Astrocyte (in vitro differentiated cells and primary cell): ENCODE data around the gene NAALADL2. TPM values are rescaled to one million over a fixed set of nuclear protein-coding genes. Genes with fewer than 3 reads are reported as not detected.

Source experiments
- DNase-seq: peaks from one replicate; pipeline ENCODE4 v3.0.0-alpha.2; 2010; ENCODE audit warnings: low read depth
- FAIRE-seq: peaks from 2 replicates; lab custom pipeline; 2011; peaks lifted over from hg19 to GRCh38; lab: Jason Lieb, UNC
- H2AFZ ChIP-seq: 2 replicates; pipeline ENCODE4 v1.6.0; 2012; ENCODE audit warnings: low read depth, low read length, inconsistent platforms
- H3K27ac ChIP-seq: 2 replicates; pipeline ENCODE4 v1.5.1; 2011; ENCODE audit warnings: low read depth, low read length, inconsistent platforms
- H3K27me3 ChIP-seq: 2 replicates; pipeline ENCODE4 v1.6.0; 2011; ENCODE audit warnings: low read length, inconsistent platforms; ENCODE audit not compliant: insufficient read depth
- H3K36me3 ChIP-seq: 2 replicates; pipeline ENCODE4 v1.5.1; 2011; ENCODE audit warnings: low read length, inconsistent platforms; ENCODE audit not compliant: insufficient read depth
- H3K4me1 ChIP-seq: 2 replicates; pipeline ENCODE4 v1.5.1; 2011; ENCODE audit warnings: low read length, inconsistent platforms; ENCODE audit not compliant: insufficient read depth
- H3K4me2 ChIP-seq: 2 replicates; pipeline ENCODE4 v1.6.0; 2012; ENCODE audit warnings: low read length, inconsistent platforms
- H3K4me3 ChIP-seq: 2 replicates; pipeline ENCODE4 v1.5.1; 2011; ENCODE audit warnings: low read depth, mild to moderate bottlenecking, low read length, inconsistent platforms; ENCODE audit not compliant: insufficient read depth
- H3K79me2 ChIP-seq: 2 replicates; pipeline ENCODE4 v1.6.0; 2012; ENCODE audit warnings: mild to moderate bottlenecking, low read length, inconsistent platforms; ENCODE audit not compliant: insufficient read depth
- H3K9ac ChIP-seq: 2 replicates; pipeline ENCODE4 v1.6.0; 2012; ENCODE audit warnings: mild to moderate bottlenecking, low read length, inconsistent platforms
- H3K9me3 ChIP-seq: 2 replicates; pipeline ENCODE4 v1.5.1; 2012; ENCODE audit warnings: low read depth, mild to moderate bottlenecking, low read length, inconsistent platforms; ENCODE audit not compliant: insufficient read depth
- H4K20me1 ChIP-seq: 2 replicates; pipeline ENCODE4 v1.6.0; 2012; ENCODE audit warnings: low read length, inconsistent platforms; ENCODE audit not compliant: insufficient read depth
- H3K27ac Mint-ChIP-seq: one replicate; pipeline ENCODE4 v1.8.0; 2021; ENCODE audit warnings: mild to moderate bottlenecking, mixed read lengths; ENCODE audit not compliant: unreplicated experiment
- H3K27me3 Mint-ChIP-seq: one replicate; pipeline ENCODE4 v1.8.0; 2021; ENCODE audit warnings: low read depth, mixed read lengths; ENCODE audit not compliant: unreplicated experiment
- H3K36me3 Mint-ChIP-seq: one replicate; pipeline ENCODE4 v1.8.0; 2021; ENCODE audit warnings: low read depth, mixed read lengths; ENCODE audit not compliant: unreplicated experiment
- H3K4me1 Mint-ChIP-seq: one replicate; pipeline ENCODE4 v1.8.0; 2021; ENCODE audit warnings: low read depth, mixed read lengths; ENCODE audit not compliant: unreplicated experiment
- H3K4me3 Mint-ChIP-seq: one replicate; pipeline ENCODE4 v1.8.0; 2021; ENCODE audit warnings: mild to moderate bottlenecking, moderate library complexity, mixed read lengths; ENCODE audit not compliant: unreplicated experiment
- H3K9me3 Mint-ChIP-seq: one replicate; pipeline ENCODE4 v1.8.0; 2021; ENCODE audit warnings: mild to moderate bottlenecking, mixed read lengths; ENCODE audit not compliant: unreplicated experiment
- EZH2 ChIP-seq: IDR thresholded peaks from 2 replicates; pipeline ENCODE4 v1.6.1; 2012; ENCODE audit warnings: mild to moderate bottlenecking, low read length, inconsistent platforms; ENCODE audit not compliant: insufficient read depth
- total RNA-seq: library from RNA; stranded (reverse); gene quantifications from 2 replicates; pipeline ENCODE4 v1.2.1, GENCODE V29; 2021
- TF ChIP-seq, protein P1 (sequence below): IDR thresholded peaks from 2 replicates; pipeline ENCODE4 v1.5.1; 2011; ENCODE audit warnings: low read depth, mild to moderate bottlenecking, inconsistent platforms, low read length, moderate library complexity; ENCODE audit not compliant: insufficient read depth

The NAALADL2 gene
- total RNA-seq, 1 donor from 2014 or later: 2.7 TPM

DNA sequence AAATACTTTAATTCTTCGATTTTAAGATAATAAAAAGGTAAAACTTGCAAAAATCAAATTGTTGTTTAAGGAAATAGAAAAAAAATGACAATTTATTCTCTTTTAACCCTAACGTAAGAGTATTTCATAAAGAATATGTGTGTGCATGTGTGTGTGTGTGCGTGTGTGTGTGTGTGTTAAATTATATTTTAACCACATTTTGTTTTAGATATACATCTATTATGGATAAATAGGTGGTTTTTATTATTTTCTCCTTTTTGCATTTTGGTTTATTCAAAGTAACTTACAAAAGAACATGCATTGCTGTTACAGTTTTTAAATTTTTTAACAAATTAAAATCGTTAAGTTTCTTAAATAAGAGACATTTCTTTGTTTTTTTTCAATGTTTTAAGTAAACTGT, 414.4 kb downstream of the NAALADL2 start:
- H3K27me3 Mint-ChIP-seq: no peaks in the 10 kb centered on the region
- DNase-seq (no peak), FAIRE-seq (no peak)
- no peak overlapping the region for H3K9ac ChIP-seq
- no peak overlapping the region for H3K4me3 ChIP-seq
- no peak overlapping the region for H3K4me2 ChIP-seq
- H3K9me3 ChIP-seq: no peaks in the 10 kb centered on the region
- no peaks in the 10 kb centered on the region for H3K79me2 ChIP-seq
- H3K27ac Mint-ChIP-seq: no peak overlapping the region
- no peaks in the 10 kb centered on the region for H3K27me3 ChIP-seq
- H3K36me3 ChIP-seq: no peaks in the 10 kb centered on the region
- no peak overlapping the region for H3K4me3 Mint-ChIP-seq
- no peaks in the 10 kb centered on the region for H3K36me3 Mint-ChIP-seq
- no peak overlapping the region for H2AFZ ChIP-seq
- no peaks in the 10 kb centered on the region for H4K20me1 ChIP-seq
- no peaks in the 10 kb centered on the region for H3K4me1 Mint-ChIP-seq
- H3K27ac ChIP-seq: no peak overlapping the region
- H3K4me1 ChIP-seq: no peaks in the 10 kb centered on the region
- H3K9me3 Mint-ChIP-seq: no peaks in the 10 kb centered on the region
- no peak for TF ChIP-seq EZH2
- TF ChIP-seq, protein P1, sequence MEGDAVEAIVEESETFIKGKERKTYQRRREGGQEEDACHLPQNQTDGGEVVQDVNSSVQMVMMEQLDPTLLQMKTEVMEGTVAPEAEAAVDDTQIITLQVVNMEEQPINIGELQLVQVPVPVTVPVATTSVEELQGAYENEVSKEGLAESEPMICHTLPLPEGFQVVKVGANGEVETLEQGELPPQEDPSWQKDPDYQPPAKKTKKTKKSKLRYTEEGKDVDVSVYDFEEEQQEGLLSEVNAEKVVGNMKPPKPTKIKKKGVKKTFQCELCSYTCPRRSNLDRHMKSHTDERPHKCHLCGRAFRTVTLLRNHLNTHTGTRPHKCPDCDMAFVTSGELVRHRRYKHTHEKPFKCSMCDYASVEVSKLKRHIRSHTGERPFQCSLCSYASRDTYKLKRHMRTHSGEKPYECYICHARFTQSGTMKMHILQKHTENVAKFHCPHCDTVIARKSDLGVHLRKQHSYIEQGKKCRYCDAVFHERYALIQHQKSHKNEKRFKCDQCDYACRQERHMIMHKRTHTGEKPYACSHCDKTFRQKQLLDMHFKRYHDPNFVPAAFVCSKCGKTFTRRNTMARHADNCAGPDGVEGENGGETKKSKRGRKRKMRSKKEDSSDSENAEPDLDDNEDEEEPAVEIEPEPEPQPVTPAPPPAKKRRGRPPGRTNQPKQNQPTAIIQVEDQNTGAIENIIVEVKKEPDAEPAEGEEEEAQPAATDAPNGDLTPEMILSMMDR: no peak

DNA sequence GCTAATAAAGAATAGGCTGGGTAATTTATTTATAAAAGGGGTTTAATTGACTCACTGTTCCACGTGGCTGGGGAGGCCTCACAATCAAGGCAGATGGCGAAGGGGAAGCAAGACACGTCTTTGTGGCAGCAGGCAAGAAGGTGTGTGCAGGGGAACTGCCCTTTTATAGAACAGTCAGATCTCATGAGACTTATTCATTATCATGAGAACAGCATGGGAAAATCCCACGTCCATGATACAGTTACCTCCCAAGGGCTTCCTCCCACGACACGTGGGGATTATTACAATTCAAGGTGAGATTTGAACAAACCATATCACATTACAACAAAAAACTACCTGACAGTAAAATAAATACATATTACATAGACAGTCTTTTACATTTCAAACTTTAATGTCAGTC, 414.9 kb downstream of the NAALADL2 start:
- H2AFZ ChIP-seq: no peak overlapping the region
- no peak overlapping the region for H3K9ac ChIP-seq
- H3K27me3 ChIP-seq: no peaks in the 10 kb centered on the region
- no peaks in the 10 kb centered on the region for H4K20me1 ChIP-seq
- FAIRE-seq (no peak), DNase-seq (no peak)
- no peaks in the 10 kb centered on the region for H3K4me1 ChIP-seq
- no peaks in the 10 kb centered on the region for H3K9me3 ChIP-seq
- H3K79me2 ChIP-seq: no peaks in the 10 kb centered on the region
- no peak overlapping the region for H3K27ac ChIP-seq
- Mint-ChIP-seq H3K4me1 (no peaks in the 10 kb centered on the region), H3K36me3 (no peaks in the 10 kb centered on the region), H3K9me3 (no peaks in the 10 kb centered on the region), H3K4me3 (no peak overlapping the region), H3K27me3 (no peaks in the 10 kb centered on the region), H3K27ac (no peak overlapping the region)
- no peaks in the 10 kb centered on the region for H3K36me3 ChIP-seq
- TF ChIP-seq, protein P1: no peak
- no peak for TF ChIP-seq EZH2
- no peak overlapping the region for H3K4me3 ChIP-seq
- no peak overlapping the region for H3K4me2 ChIP-seq

DNA sequence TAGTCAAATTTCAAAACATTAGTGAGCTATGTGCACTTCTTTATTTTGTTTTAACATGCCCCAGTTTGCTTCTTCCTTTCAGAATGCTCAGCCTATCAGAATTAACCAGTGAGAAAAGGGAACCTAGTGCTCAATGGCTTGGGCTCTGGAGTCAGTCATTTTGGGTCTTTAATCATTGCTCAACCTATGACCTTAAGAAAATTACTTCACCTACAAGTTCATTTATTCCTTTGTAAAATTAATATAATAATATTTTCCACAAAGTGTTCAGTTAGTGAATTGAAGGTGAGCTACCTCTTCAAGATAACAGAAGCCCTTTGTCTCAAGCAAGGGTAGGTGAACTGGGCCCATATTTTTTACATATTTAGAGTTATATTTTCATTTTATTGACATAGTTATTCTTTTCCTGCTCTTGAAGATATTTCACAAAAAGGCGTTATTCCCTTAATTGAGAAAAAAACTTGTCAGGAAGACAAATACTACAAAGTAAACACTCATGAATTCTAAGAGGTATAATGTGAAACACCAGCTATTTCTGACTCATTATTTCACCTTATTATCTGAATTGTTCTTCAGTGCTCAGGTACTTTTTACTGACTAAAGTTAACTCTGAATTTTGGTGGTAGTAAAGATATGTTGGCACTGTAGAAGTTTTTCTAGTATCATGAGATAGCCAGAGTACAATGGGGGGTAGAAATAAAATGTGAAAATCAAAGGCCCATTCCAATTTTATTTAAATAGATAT, 415.5 kb downstream of the NAALADL2 start:
- TF ChIP-seq EZH2: no peak
- TF ChIP-seq, protein P1: no peak
- no peak overlapping the region for H3K4me2 ChIP-seq
- Mint-ChIP-seq H3K36me3 (no peaks in the 10 kb centered on the region), H3K27me3 (no peaks in the 10 kb centered on the region), H3K4me1 (no peaks in the 10 kb centered on the region), H3K9me3 (no peaks in the 10 kb centered on the region), H3K4me3 (no peak overlapping the region), H3K27ac (no peak overlapping the region)
- no peak overlapping the region for H3K4me3 ChIP-seq
- FAIRE-seq (no peak), DNase-seq (no peak)
- H4K20me1 ChIP-seq: no peaks in the 10 kb centered on the region
- no peak overlapping the region for H3K9ac ChIP-seq
- H3K27ac ChIP-seq: no peak overlapping the region
- no peak overlapping the region for H2AFZ ChIP-seq
- H3K79me2 ChIP-seq: no peaks in the 10 kb centered on the region
- no peaks in the 10 kb centered on the region for H3K27me3 ChIP-seq
- H3K36me3 ChIP-seq: no peaks in the 10 kb centered on the region
- no peaks in the 10 kb centered on the region for H3K9me3 ChIP-seq
- H3K4me1 ChIP-seq: no peaks in the 10 kb centered on the region
